Heart left ventricle (tissue), 16 donors: ENCODE data around the gene RIPPLY2. TPM values are rescaled to one million over a fixed set of nuclear protein-coding genes. Genes with fewer than 3 reads are reported as not detected.
A peak's percentile ranks its signal among the peaks of the same experiment; 100 is the strongest.
"Not testable (repeated sequence)": the region's sequence is repeated elsewhere in the genome, so short reads cannot be mapped to it uniquely, and the experiment has no call there.

ENCODE experiments used
- ATAC-seq, 4 donors: fragments of 200-7000 bp; cut with Tn5 transposase; one replicate each; pipeline ENCODE4 v1.9.1; 2020 to 2022; ENCODE audit warnings: moderate library complexity in 4 of 4, mild to moderate bottlenecking in 3 of 4, moderate number of reproducible peaks in 1 of 4
- DNase-seq, 5 donors: peaks; one replicate each; pipeline ENCODE4 v3.0.0-alpha.2; 2020
- H3K27ac ChIP-seq, 12 donors: fragments of 200-600 bp; sonication (generic) in 4 of 12; one replicate each; pipeline versions ENCODE4 v1.5.0 to v1.8.0; 2016 to 2022; ENCODE audit warnings: mild to moderate bottlenecking in 2 of 12
- H3K27me3 ChIP-seq, 9 donors: fragments of 200-600 bp; sonication (generic) in 2 of 9; one replicate each; pipeline versions ENCODE4 v1.5.1 to v1.8.0; 2016 to 2022; ENCODE audit warnings: mild to moderate bottlenecking in 3 of 9
- H3K36me3 ChIP-seq, 9 donors: fragments of 200-600 bp; sonication (generic) in 2 of 9; one replicate each; pipeline versions ENCODE4 v1.5.0 to v1.8.0; 2018 to 2022; ENCODE audit warnings: mild to moderate bottlenecking in 2 of 9
- H3K4me1 ChIP-seq, 12 donors: fragments of 200-600 bp; sonication (generic) in 4 of 12; one replicate each; pipeline versions ENCODE4 v1.5.0 to v1.8.0; 2016 to 2022; ENCODE audit warnings: mild to moderate bottlenecking in 3 of 12
- H3K4me3 ChIP-seq, 12 donors: fragments of 200-600 bp; sonication (generic) in 4 of 12; one replicate each; pipeline versions ENCODE4 v1.5.0 to v1.8.0; 2017 to 2022; ENCODE audit warnings: mild to moderate bottlenecking in 9 of 12, moderate library complexity in 4 of 12
- H3K9me3 ChIP-seq, 12 donors: fragments of 200-600 bp; sonication (generic) in 4 of 12; one replicate each; pipeline versions ENCODE4 v1.5.0 to v1.8.0; 2016 to 2022; ENCODE audit warnings: mild to moderate bottlenecking in 1 of 12
- CTCF ChIP-seq, 12 donors: fragments of 200-600 bp; sonication (generic) in 4 of 12; IDR thresholded peaks; one replicate each; pipeline versions ENCODE4 v1.5.0 to v1.8.0; 2018 to 2022; ENCODE audit warnings: antibody characterized with exemption in 12 of 12, mild to moderate bottlenecking in 5 of 12
- POLR2A ChIP-seq, 2 donors: fragments of 450-650 bp; IDR thresholded peaks; one replicate each; pipeline ENCODE4 v1.6.1; 2017; ENCODE audit warnings: antibody characterized with exemption in 2 of 2, mild to moderate bottlenecking in 2 of 2, moderate library complexity in 2 of 2
- WGBS, 4 donors: extraction: QIAGEN DNeasy Blood & Tissue Kit in 2 of 4; methylation state at CpG; one replicate each; pipeline versions ENCODE4 v1.1.5 to v1.1.7; 2013 to 2018; 5-methylcytosine and 5-hydroxymethylcytosine counted together
- intact Hi-C, 10 donors: fragments of 100-400 bp; cut with DNase I; formaldehyde crosslinking; loops; one replicate each; pipeline versions ENCODE4 v1.11.1 to v1.14.2; 2022
- polyA plus RNA-seq, 2 donors: library from polyadenylated mRNA; stranded (reverse); fragments of 200-250 nt; gene quantifications; one replicate each; pipeline ENCODE4 v1.2.3, GENCODE V29; 2013
- total RNA-seq, 9 donors: library from RNA; depleted of rRNA in 2 of 9; stranded (reverse); fragments of >200 nt in 2 of 9; fragmentation: NEBNext Ultra II Directional in 3 of 9; extraction: Animal tissue kit (Norgen Biotek cat#: 25700) in 3 of 9; gene quantifications; one replicate each; pipeline versions ENCODE4 v1.1.0 to v1.2.4, GENCODE V29; 2016 to 2023
- donor health status: ischemic (EF 13 %, LVEDD 7.1; RV severe dilation, severe dysfunction).
- donor health status: healthy with polysubstance abuse.
- donor health status: DM: no; HTN: yes; CAD: no.
- donor health status: DM: no; HTN: no; CAD: no.
- donor health status: ischemic (EF 25% LVEDD 6.9; RV normal size, moderate dysfunction).
- donor health status: ischemic (EF 25% LVEDD 5.7; RV mildly dilated, moderate dysfunction).
- donor health status: healthy.
- donor health status: DM: yes; HTN: yes; CAD: no.
- donor health status: ischemic (EF 35%, LVEDD 5.7; RV mildly dilated, moderate dysfunction).
- donor health status: nonischemic (EF 11% LVEDD 7.7; RV severe dilation, severe dysfunction).
- donor health status: DM: yes; HTN: yes; CAD: no.
- donor health status: PGD.
- donor health status: ischemic (EF 29% LVEDD 5.4; RV normal size, mild dysfunction).
- donor health status: nonischemic (EF 23%, LVEDD 6.1; RV moderate dilation, normal function).

RIPPLY2 gene
- total and polyA plus RNA-seq, 11 donors: not detected

GRCh38 chr6:83890520-83890919 lies 37.4 kb downstream of the RIPPLY2 start:
- peak in 2 of 4 donors; percentile 80 to 91 for ATAC-seq
- H3K27ac ChIP-seq: no peak overlapping the region
- WGBS, 4 donors: 55 to 63% (median 61%) methylated on average over 4 of the region's 4 CpGs
- no peak for DNase-seq
- no peaks in the 10 kb centered on the region for H3K27me3 ChIP-seq
- H3K4me3 ChIP-seq: no peak overlapping the region
- TF ChIP-seq POLR2A (IDR thresholded peaks at IDR 0.05): no peak
- no peak for TF ChIP-seq CTCF (IDR thresholded peaks at IDR 0.05)
- peaks cover 0 to 22% (median 0%) of the 10 kb centered on the region in 12 donors for H3K4me1 ChIP-seq
- peaks cover 0 to 8% (median 0%) of the 10 kb centered on the region in 12 donors for H3K9me3 ChIP-seq
- H3K36me3 ChIP-seq: peaks cover 0 to 6% (median 0%) of the 10 kb centered on the region in 9 donors
- intact Hi-C loops: no loop called here

- H3K9me3 ChIP-seq: peaks cover 0 to 11% (median 0%) of the 10 kb centered on the region in 12 donors
- no peaks in the 10 kb centered on the region for H3K27me3 ChIP-seq
- peaks cover 0 to 22% (median 0%) of the 10 kb centered on the region in 12 donors for H3K4me1 ChIP-seq
- H3K36me3 ChIP-seq: peaks cover 0 to 6% (median 0%) of the 10 kb centered on the region in 9 donors
- no peak for DNase-seq
- ATAC-seq: no peak
- TF ChIP-seq POLR2A (IDR thresholded peaks at IDR 0.05) (no peak), CTCF (IDR thresholded peaks at IDR 0.05) (no peak)
- WGBS, 4 donors: 54 to 69% (median 59%) methylated on average over 4 of the region's 4 CpGs
- intact Hi-C loops: no loop called here
- no peak overlapping the region for H3K4me3 ChIP-seq
- no peak overlapping the region for H3K27ac ChIP-seq
These were observed 38.4 kb downstream of the RIPPLY2 start for GRCh38 chr6:83891586-83891985.

GRCh38 chr6:83893024-83893423 lies 39.9 kb downstream of the RIPPLY2 start:
- DNase-seq (no peak), ATAC-seq (no peak)
- peaks cover 0 to 6% (median 0%) of the 10 kb centered on the region in 9 donors for H3K36me3 ChIP-seq
- H3K9me3 ChIP-seq: peaks cover 0 to 22% (median 0%) of the 10 kb centered on the region in 12 donors
- intact Hi-C loops: no loop called here
- no peaks in the 10 kb centered on the region for H3K27me3 ChIP-seq
- TF ChIP-seq CTCF (IDR thresholded peaks at IDR 0.05): no peak
- H3K4me1 ChIP-seq: peaks cover 0 to 17% (median 0%) of the 10 kb centered on the region in 12 donors
- H3K4me3 ChIP-seq: no peak overlapping the region
- no peak overlapping the region for H3K27ac ChIP-seq
- WGBS, 4 donors: 43 to 100% (median 93%) methylated on average over 1 of the region's 1 CpG

- 92 to 100% methylated on average over 2 of the region's 2 CpGs; no CpG with 5 or more reads in 2 of the 4 donors for WGBS, 4 donors
- H3K4me1 ChIP-seq, H3K36me3 ChIP-seq, H3K27me3 ChIP-seq, H3K27ac ChIP-seq, ATAC-seq, DNase-seq, H3K4me3 ChIP-seq, intact Hi-C loops: not testable (repeated sequence)
- peaks cover 0 to 28% (median 0%) of the 10 kb centered on the region in 12 donors for H3K9me3 ChIP-seq
These were observed 43.9 kb downstream of the RIPPLY2 start for GRCh38 chr6:83897094-83897493.

GRCh38 chr6:83901624-83902023 lies 48.5 kb downstream of the RIPPLY2 start:
- Histone ChIP-seq H3K9me3 (peaks cover 0 to 51% (median 9%) of the 10 kb centered on the region in 12 donors), H3K36me3 (no peaks in the 10 kb centered on the region), H3K4me3 (no peak overlapping the region), H3K27me3 (no peaks in the 10 kb centered on the region), H3K27ac (no peak overlapping the region), H3K4me1 (peaks cover 0 to 4% (median 0%) of the 10 kb centered on the region in 12 donors)
- ATAC-seq (no peak), DNase-seq (no peak)
- intact Hi-C loops: no loop called here
- no peak for TF ChIP-seq POLR2A (IDR thresholded peaks at IDR 0.05)
- no peak for TF ChIP-seq CTCF (IDR thresholded peaks at IDR 0.05)
- WGBS, 4 donors: 85 to 100% (median 92%) methylated on average over 1 of the region's 1 CpG
